ENCODE data around the gene SLC5A4.
A peak's percentile ranks its signal among the peaks of the same experiment; 100 is the strongest.

SLC5A4 gene

GRCh38 chr22:32232191-32232830 lies 22.8 kb downstream of the SLC5A4 start:
- DNase-seq, result no peak

GRCh38 chr22:32226326-32227104 lies 28.6 kb downstream of the SLC5A4 start:
- no peak for DNase-seq

DNA sequence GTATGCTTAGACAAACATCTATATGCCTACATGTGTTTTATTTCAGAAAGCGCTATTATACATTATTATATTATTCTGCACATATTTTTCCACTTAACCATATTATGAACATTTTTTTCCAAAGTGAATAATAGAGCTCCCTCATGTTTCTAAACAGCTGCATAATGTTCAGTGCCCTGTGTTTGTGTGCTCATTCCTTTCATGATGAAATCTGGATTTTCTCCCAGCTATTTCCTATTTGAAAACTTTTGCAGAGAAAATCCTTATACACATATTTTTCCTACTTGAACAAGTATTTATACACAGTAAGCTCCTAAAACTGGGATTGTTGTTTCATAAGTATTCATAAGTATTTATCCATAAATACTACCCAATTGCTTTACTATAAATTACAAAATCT lies 32.2 kb downstream of the SLC5A4 start:
- no peak for DNase-seq

DNA sequence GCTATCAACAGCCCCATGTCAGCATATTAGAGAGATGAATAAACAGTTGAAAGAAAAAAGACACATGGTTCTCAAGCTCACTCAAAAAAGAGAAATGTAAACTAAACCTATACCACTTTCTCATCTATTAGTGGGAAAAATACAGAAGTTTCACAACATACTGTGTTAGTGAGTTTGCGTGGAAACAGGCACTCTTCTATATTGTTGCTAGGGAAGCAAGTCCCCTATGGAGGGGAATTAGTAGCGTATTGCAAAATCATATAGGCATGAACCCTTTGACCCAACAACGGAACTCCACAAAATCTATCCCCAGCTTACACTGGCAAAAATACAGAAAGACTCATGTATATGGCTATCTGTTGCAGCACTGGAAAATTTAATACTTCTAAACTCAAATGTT lies 36.1 kb downstream of the SLC5A4 start:
- no peak for DNase-seq

DNA sequence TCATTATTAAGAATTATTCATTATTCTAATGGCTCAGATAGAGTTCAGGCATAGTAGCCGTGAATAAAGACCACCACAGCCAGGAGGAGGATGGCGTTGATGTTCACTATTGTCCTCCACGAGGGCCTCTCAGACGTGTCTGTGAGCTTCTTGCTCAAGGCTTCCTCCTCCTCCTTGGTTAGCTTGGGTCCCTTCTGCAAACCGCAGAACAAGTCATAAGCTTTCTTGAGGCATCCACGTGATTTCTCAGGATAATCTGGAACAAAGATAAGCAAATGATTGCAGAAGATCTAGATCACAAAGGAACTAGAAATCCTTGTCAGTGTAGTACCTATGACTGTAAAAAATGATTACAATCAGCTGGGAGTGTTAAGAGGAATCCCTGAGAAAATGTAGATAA lies 36.7 kb downstream of the SLC5A4 start:
- DNase-seq, result no peak

- DNase-seq, result no peak
Measured at GRCh38 chr22:32217465-32217864, 37.7 kb downstream of the SLC5A4 start.

GRCh38 chr22:32216911-32217310 lies 38.2 kb downstream of the SLC5A4 start:
- DNase-seq, result no peak

GRCh38 chr22:32211011-32211410 lies 44.1 kb downstream of the SLC5A4 start:
- DNase-seq, result no peak

DNA sequence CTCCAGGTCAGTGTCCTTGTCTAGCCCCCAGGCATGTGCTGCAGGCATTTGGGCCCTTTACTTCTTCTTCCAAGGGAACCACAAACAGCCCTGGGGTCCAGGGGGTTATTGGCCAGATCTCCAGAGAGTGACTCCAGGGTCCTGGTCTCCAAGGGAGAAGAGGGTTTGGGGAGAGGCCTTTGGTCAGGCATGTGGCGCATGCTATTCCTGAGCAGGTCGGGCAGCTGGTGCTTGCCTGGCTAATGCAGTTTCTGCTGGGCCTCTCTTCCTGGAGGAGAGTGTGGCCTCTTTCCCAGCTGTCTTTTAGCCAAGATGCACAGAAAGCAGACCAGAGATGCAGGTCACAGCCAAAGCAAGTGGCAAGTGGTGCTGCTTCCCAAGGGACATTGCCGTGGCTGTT lies 46.5 kb downstream of the SLC5A4 start:
- DNase-seq, result no peak

DNA sequence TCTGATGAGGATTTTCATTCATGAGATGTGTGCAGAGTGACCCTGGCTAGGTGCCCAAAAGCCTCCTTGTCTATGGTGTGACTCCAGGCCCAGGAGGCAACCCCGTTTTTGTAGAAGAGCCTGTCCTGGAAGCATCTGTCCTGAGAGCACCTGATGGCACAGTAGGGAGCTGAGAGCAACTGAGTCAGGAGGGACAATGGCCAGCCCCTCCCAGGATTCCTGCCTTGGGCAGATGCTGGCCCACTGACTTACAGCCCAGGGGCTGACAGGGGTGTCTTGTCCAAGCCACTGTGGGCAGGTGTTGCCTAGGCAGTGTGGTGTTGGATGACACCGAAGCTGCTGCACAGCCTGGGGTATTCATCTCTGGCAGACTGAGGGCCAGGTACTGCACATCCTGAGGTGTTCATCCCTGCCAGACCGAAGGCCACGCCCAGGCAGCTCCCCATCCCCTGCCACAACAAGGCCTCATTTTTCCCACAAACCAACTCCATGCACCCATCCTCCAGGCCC lies 47.1 kb downstream of the SLC5A4 start:
- DNase-seq, result no peak

- peak in 1 of 2 experiments; percentile 24 for DNase-seq
Measured at GRCh38 chr22:32206774-32207758, 48.1 kb downstream of the SLC5A4 start.

- DNase-seq, result no peak
Measured at GRCh38 chr22:32205974-32206773, 49.0 kb downstream of the SLC5A4 start.

DNA sequence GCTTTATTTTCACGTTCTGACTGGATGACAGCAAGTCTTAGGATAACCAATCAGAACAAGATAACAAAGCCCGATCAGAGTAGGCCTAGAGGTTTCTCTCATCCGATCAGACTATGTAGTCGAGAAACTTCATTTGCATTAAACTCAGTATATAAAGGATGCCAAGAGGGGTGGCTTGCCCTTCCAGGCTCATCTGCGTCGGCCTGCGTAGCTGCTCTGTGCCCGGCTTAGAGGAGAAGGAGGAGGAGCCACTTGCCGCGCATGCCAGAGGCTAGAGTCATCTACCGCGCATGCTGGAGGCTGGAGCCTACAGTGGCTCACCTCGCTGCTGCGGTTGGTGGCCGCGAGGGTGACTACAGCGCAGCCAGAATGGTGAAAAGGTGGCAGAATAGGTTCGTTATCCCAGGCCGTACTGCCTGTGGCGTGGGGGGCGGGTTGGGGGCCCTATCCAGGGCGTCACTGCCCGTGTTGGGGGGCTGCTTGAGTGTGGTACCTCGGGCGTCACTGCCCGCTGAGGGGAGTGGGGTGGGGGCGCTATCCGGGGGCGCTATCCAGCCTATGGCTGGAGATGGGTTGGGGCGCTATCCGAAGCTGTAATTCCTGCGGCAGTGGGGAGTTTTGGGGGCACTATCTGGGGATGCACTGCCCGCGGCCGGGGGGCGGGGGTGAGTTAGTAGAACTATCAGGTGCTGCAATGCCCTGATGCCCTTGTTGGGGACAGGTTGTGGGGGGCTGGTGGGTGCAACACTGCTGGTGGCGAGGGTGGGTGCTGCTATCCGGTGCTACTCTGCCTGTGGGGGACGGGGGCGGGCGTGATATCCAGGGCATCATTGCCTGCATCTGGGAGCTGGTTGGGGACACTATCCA lies 50.1 kb downstream of the SLC5A4 start, which contains the start of gene RFPL2:
Gene RFPL2, minus strand, starts transcription at position 218 of the 867 bp plus-strand sequence. CDS start 2,622 bp downstream, outside the sequence.
- no peak for DNase-seq

DNA sequence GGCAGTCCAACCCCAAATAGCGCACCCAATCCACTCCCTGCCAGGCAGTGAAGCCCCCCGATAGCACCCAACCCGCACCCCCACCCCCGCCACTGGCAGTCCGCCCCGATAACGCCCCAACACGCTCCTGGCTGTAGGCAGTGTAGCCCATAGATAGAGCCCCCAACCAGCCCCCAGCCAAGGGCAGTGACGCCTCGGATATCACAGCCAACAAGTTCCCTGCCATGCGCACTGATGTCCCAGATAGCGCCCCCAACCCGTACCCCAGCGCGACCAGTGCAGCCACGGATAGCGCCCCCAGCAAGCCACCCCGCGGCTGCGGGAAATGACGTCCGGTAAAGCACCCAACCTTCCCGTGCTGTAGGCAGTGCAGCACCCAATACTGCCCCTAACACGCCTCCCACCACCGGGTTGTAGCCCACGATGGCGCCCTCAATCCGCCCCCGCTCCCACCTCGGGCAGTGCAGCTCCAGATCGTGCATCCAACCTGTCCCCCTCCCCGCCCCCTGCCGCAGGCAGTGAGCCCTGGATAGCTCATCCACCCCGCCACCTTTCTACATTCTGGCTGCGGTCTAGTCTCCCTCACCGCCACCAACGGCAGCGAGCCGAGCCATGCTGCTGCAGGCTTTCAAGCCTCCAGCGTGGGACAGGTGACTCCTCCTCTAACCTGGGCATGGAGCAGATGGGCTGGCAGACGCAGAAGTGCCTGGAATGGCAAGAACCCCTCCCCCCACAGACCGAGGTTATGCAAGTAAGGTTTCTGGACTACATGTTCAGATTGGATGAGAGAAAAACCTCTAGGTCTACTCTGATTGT lies 50.9 kb downstream of the SLC5A4 start:
- DNase-seq, result no peak

DNA sequence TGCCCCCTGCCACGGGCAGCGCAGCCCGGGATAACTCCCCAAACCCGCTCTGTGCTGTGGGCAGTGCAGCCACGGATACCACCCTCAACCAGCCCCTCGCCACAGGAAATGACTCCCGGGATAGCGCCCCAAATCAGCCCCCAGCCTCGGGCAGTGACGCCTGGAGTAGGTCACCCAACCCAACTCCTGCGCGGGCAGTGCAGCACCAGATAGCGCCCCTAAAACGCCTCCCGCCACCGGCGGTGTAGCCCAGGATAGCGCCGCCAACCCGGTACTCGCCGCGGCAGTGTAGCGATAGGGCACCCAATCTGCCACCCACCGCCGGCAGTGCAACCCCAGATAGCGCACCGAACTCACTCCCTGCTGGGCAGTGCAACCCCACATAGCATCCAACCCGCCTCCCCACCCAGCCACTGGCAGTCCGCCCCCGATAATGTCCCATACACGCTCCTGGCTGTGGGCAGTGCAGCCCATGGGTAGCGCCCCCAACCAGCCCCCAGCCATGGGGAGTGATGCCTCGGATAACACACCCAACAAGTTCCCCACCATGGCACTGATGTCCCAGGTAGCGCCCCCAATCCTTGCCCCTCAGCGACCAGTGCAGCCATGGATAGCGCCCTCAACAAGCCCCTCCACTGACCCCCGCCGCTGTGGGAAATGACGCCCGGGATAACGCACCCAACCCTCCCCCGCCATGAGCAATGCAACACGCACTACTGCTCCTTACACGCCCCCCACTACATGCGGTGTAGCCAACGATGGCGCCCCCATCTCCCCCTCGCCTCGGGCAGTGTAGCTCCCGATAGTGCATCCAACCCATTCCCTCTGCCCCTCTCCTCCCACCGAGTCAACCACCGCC lies 51.7 kb downstream of the SLC5A4 start:
- no peak for DNase-seq

- peak; percentile 34 to 42 for DNase-seq
Measured at GRCh38 chr22:32202539-32203180, 52.5 kb downstream of the SLC5A4 start.

- no peak for DNase-seq
Measured at GRCh38 chr22:32202161-32202538, 53.0 kb downstream of the SLC5A4 start.

DNA sequence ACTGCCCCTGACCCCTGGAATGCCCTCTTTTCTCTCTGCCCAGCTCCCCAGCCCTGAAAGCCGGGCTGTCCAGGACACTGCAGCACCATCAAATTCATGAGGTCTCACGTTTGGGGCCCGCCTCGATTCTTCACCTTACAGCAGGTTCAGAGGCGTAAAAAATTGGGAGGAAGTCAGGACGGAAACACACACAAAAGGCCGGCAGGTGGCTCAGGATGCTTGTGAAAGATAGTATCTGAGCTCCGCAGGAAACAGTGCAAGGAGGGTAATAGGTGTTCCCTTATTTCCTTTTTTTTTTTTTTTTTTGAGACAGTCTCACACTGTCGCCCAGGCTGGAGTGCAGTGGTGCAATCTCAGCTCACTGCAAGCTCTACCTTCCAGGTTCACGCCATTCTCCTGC lies 54.4 kb downstream of the SLC5A4 start:
- DNase-seq, result peak in 1 of 2 experiments; percentile 6

GRCh38 chr22:32199961-32200360 lies 55.2 kb downstream of the SLC5A4 start:
- no peak for DNase-seq

Measured in NCI-H2081 (cell line).